ENCODE results near the gene RELB.

Gene RELB

GRCh38 chr19:45038931-45039893 lies 37.9 kb downstream of the RELB start, which contains the start of gene CLASRP:
TSS of gene CLASRP (plus strand) at chr19:45039045. CDS start at chr19:45040213, 1,168 bp downstream.
- no peaks in the 10 kb centered on the region for H3K9me3 Mint-ChIP-seq
- DNase-seq (ENCODE audit: low spot score in 2 of 2) (peak; percentile 76 to 78), ATAC-seq (replicated peaks; ENCODE audit: extremely low read depth, poor library complexity, severe bottlenecking) (peak; percentile 94)
- H3K27me3 Mint-ChIP-seq: no peaks in the 10 kb centered on the region
- peaks cover 37% of the 10 kb centered on the region for H3K4me1 Mint-ChIP-seq
- peak within 1 kb of the TSS; percentile 88 for H3K4me3 Mint-ChIP-seq
- peak within 1 kb of the TSS; percentile 85 for H3K27ac Mint-ChIP-seq (ENCODE audit: low read depth)
- H3K36me3 Mint-ChIP-seq (ENCODE audit: insufficient read depth): peaks cover 47% of the 10 kb centered on the region

GRCh38 chr19:45040059-45040771 lies 39.0 kb downstream of the RELB start:
- ATAC-seq (replicated peaks; ENCODE audit: extremely low read depth, poor library complexity, severe bottlenecking): no peak
- Mint-ChIP-seq H3K4me1 (peaks cover 43% of the 10 kb centered on the region), H3K27ac (ENCODE audit: low read depth) (peak overlapping the region; percentile 85), H3K9me3 (no peaks in the 10 kb centered on the region), H3K4me3 (peak overlapping the region; percentile 88), H3K27me3 (no peaks in the 10 kb centered on the region), H3K36me3 (ENCODE audit: insufficient read depth) (peaks cover 40% of the 10 kb centered on the region)
- no peak for DNase-seq (ENCODE audit: low spot score in 2 of 2)

- Mint-ChIP-seq H3K36me3 (ENCODE audit: insufficient read depth) (peaks cover 42% of the 10 kb centered on the region), H3K9me3 (no peaks in the 10 kb centered on the region), H3K27me3 (no peaks in the 10 kb centered on the region), H3K4me1 (peaks cover 52% of the 10 kb centered on the region), H3K4me3 (peak overlapping the region; percentile 36), H3K27ac (ENCODE audit: low read depth) (peak overlapping the region; percentile 71)
- DNase-seq (ENCODE audit: low spot score in 2 of 2) (no peak), ATAC-seq (replicated peaks; ENCODE audit: extremely low read depth, poor library complexity, severe bottlenecking) (no peak)
Observed at GRCh38 chr19:45041125-45041524, 39.9 kb downstream of the RELB start.

- Mint-ChIP-seq H3K4me3 (no peak overlapping the region), H3K27me3 (no peaks in the 10 kb centered on the region), H3K9me3 (no peaks in the 10 kb centered on the region), H3K27ac (ENCODE audit: low read depth) (peak overlapping the region; percentile 49), H3K36me3 (ENCODE audit: insufficient read depth) (peaks cover 44% of the 10 kb centered on the region), H3K4me1 (peaks cover 56% of the 10 kb centered on the region)
- ATAC-seq (replicated peaks; ENCODE audit: extremely low read depth, poor library complexity, severe bottlenecking) (no peak), DNase-seq (ENCODE audit: low spot score in 2 of 2) (no peak)
Observed at GRCh38 chr19:45045671-45046353, 44.5 kb downstream of the RELB start.

- H3K9me3 Mint-ChIP-seq: no peaks in the 10 kb centered on the region
- no peaks in the 10 kb centered on the region for H3K27me3 Mint-ChIP-seq
- ATAC-seq (replicated peaks; ENCODE audit: extremely low read depth, poor library complexity, severe bottlenecking) (no peak), DNase-seq (ENCODE audit: low spot score in 2 of 2) (no peak)
- peaks cover 40% of the 10 kb centered on the region for H3K36me3 Mint-ChIP-seq (ENCODE audit: insufficient read depth)
- H3K4me3 Mint-ChIP-seq: no peak overlapping the region
- H3K27ac Mint-ChIP-seq (ENCODE audit: low read depth): peak overlapping the region; percentile 32
- H3K4me1 Mint-ChIP-seq: peaks cover 51% of the 10 kb centered on the region
Observed at GRCh38 chr19:45046355-45046754, 45.1 kb downstream of the RELB start.

GRCh38 chr19:45047188-45047797 lies 46.0 kb downstream of the RELB start:
- ATAC-seq (replicated peaks; ENCODE audit: extremely low read depth, poor library complexity, severe bottlenecking) (no peak), DNase-seq (ENCODE audit: low spot score in 2 of 2) (no peak)
- no peaks in the 10 kb centered on the region for H3K9me3 Mint-ChIP-seq
- no peak overlapping the region for H3K4me3 Mint-ChIP-seq
- peaks cover 48% of the 10 kb centered on the region for H3K4me1 Mint-ChIP-seq
- peaks cover 34% of the 10 kb centered on the region for H3K36me3 Mint-ChIP-seq (ENCODE audit: insufficient read depth)
- H3K27ac Mint-ChIP-seq (ENCODE audit: low read depth): no peak overlapping the region
- H3K27me3 Mint-ChIP-seq: no peaks in the 10 kb centered on the region

GRCh38 chr19:45049073-45049736 lies 47.9 kb downstream of the RELB start:
- peaks cover 35% of the 10 kb centered on the region for H3K36me3 Mint-ChIP-seq (ENCODE audit: insufficient read depth)
- H3K4me1 Mint-ChIP-seq: peaks cover 48% of the 10 kb centered on the region

GRCh38 chr19:45050036-45050435 lies 48.8 kb downstream of the RELB start:
- Mint-ChIP-seq H3K4me1 (peaks cover 44% of the 10 kb centered on the region), H3K27me3 (no peaks in the 10 kb centered on the region), H3K9me3 (no peaks in the 10 kb centered on the region), H3K4me3 (no peak overlapping the region), H3K36me3 (ENCODE audit: insufficient read depth) (peaks cover 38% of the 10 kb centered on the region), H3K27ac (ENCODE audit: low read depth) (peak overlapping the region; percentile 77)
- no peak for ATAC-seq (replicated peaks; ENCODE audit: extremely low read depth, poor library complexity, severe bottlenecking)
- DNase-seq (ENCODE audit: low spot score in 2 of 2): no peak

More at GRCh38 chr19:45049073-45049736, 47.9 kb downstream of the RELB start:
- ATAC-seq (replicated peaks; ENCODE audit: extremely low read depth, poor library complexity, severe bottlenecking): no peak
- Mint-ChIP-seq H3K27ac (ENCODE audit: low read depth) (peak overlapping the region; percentile 77), H3K9me3 (no peaks in the 10 kb centered on the region), H3K27me3 (no peaks in the 10 kb centered on the region), H3K4me3 (no peak overlapping the region)
- DNase-seq (ENCODE audit: low spot score in 2 of 2): no peak

GRCh38 chr19:45051929-45052579 lies 50.8 kb downstream of the RELB start:
- Mint-ChIP-seq H3K4me1 (peaks cover 29% of the 10 kb centered on the region), H3K27me3 (no peaks in the 10 kb centered on the region), H3K9me3 (no peaks in the 10 kb centered on the region), H3K4me3 (no peak overlapping the region), H3K36me3 (ENCODE audit: insufficient read depth) (peaks cover 33% of the 10 kb centered on the region), H3K27ac (ENCODE audit: low read depth) (peak overlapping the region; percentile 9)
- ATAC-seq (replicated peaks; ENCODE audit: extremely low read depth, poor library complexity, severe bottlenecking) (peak; percentile 32), DNase-seq (ENCODE audit: low spot score in 2 of 2) (no peak)

- Mint-ChIP-seq H3K27me3 (no peaks in the 10 kb centered on the region), H3K4me1 (peaks cover 23% of the 10 kb centered on the region), H3K36me3 (ENCODE audit: insufficient read depth) (peaks cover 49% of the 10 kb centered on the region), H3K9me3 (no peaks in the 10 kb centered on the region), H3K4me3 (no peak overlapping the region), H3K27ac (ENCODE audit: low read depth) (no peak overlapping the region)
- DNase-seq (ENCODE audit: low spot score in 2 of 2) (no peak), ATAC-seq (replicated peaks; ENCODE audit: extremely low read depth, poor library complexity, severe bottlenecking) (no peak)
Observed at GRCh38 chr19:45056831-45057230, 55.6 kb downstream of the RELB start.

GRCh38 chr19:45057444-45057843 lies 56.2 kb downstream of the RELB start:
- H3K9me3 Mint-ChIP-seq: no peaks in the 10 kb centered on the region
- H3K36me3 Mint-ChIP-seq (ENCODE audit: insufficient read depth): peaks cover 49% of the 10 kb centered on the region
- H3K27ac Mint-ChIP-seq (ENCODE audit: low read depth): no peak overlapping the region
- H3K27me3 Mint-ChIP-seq: no peaks in the 10 kb centered on the region
- no peak for ATAC-seq (replicated peaks; ENCODE audit: extremely low read depth, poor library complexity, severe bottlenecking)
- peaks cover 17% of the 10 kb centered on the region for H3K4me1 Mint-ChIP-seq
- H3K4me3 Mint-ChIP-seq: no peak overlapping the region
- no peak for DNase-seq (ENCODE audit: low spot score in 2 of 2)
